Measurements from ENCODE around the gene BST2.

BST2 gene

GRCh38 chr19:17393002-17393401, 12.4 kb downstream of the BST2 start:
- Histone ChIP-seq H3K27me3 (replicated peaks; ENCODE audit: insufficient read depth, low read length) (peaks cover 17% of the 10 kb centered on the region), H2AFZ (ENCODE audit: low read length) (no peak overlapping the region), H3K9ac (ENCODE audit: low read length) (no peak overlapping the region), H3K9me3 (replicated peaks; ENCODE audit: insufficient read depth, low read length) (no peaks in the 10 kb centered on the region), H3K36me3 (replicated peaks; ENCODE audit: insufficient read depth, low read length) (no peaks in the 10 kb centered on the region), H4K20me1 (ENCODE audit: insufficient read depth, low read length) (no peaks in the 10 kb centered on the region), H3K9me2 (replicated peaks; ENCODE audit: insufficient read depth, low read length) (no peaks in the 10 kb centered on the region), H3K4me3 (ENCODE audit: low read length) (no peak overlapping the region), H3F3A (ENCODE audit: insufficient read depth, low read length) (peaks cover 28% of the 10 kb centered on the region), H3K4me1 (ENCODE audit: low read length) (peaks cover 7% of the 10 kb centered on the region; the same call in 1 of the 2 replicates), H3K79me2 (ENCODE audit: low read length) (no peaks in the 10 kb centered on the region), H3K27ac (ENCODE audit: low read length) (no peak overlapping the region), H3K4me2 (ENCODE audit: low read depth, low read length) (no peak overlapping the region)
- no peak for TF ChIP-seq EZH2 (optimal IDR thresholded peaks at IDR 0.05; ENCODE audit: low read depth, low read length)
- TF ChIP-seq CTCF (IDR thresholded peaks at IDR 0.05; ENCODE audit: low read length) = no peak
- no peak for TF ChIP-seq EZH2phosphoT487 (IDR thresholded peaks at IDR 0.05; ENCODE audit: low read length)
- no peak for DNase-seq

GRCh38 chr19:17391371-17392151, 13.9 kb downstream of the BST2 start:
- Histone ChIP-seq H3K9ac (ENCODE audit: low read length) (peak overlapping the region; percentile 24; the same call in 1 of the 2 replicates), H3K4me1 (ENCODE audit: low read length) (peaks cover 7% of the 10 kb centered on the region; the same call in 1 of the 2 replicates), H3K4me3 (ENCODE audit: low read length) (peak overlapping the region; percentile 52), H3K9me3 (replicated peaks; ENCODE audit: insufficient read depth, low read length) (no peaks in the 10 kb centered on the region), H3F3A (ENCODE audit: insufficient read depth, low read length) (peaks cover 28% of the 10 kb centered on the region), H3K36me3 (replicated peaks; ENCODE audit: insufficient read depth, low read length) (no peaks in the 10 kb centered on the region), H3K79me2 (ENCODE audit: low read length) (no peaks in the 10 kb centered on the region), H3K27me3 (replicated peaks; ENCODE audit: insufficient read depth, low read length) (peaks cover 17% of the 10 kb centered on the region), H3K4me2 (ENCODE audit: low read depth, low read length) (peak overlapping the region; percentile 95), H4K20me1 (ENCODE audit: insufficient read depth, low read length) (no peaks in the 10 kb centered on the region), H2AFZ (ENCODE audit: low read length) (peak overlapping the region; percentile 58), H3K9me2 (replicated peaks; ENCODE audit: insufficient read depth, low read length) (no peaks in the 10 kb centered on the region), H3K27ac (ENCODE audit: low read length) (peak overlapping the region; percentile 10; the same call in 1 of the 2 replicates)
- TF ChIP-seq CTCF (IDR thresholded peaks at IDR 0.05; ENCODE audit: low read length) (no peak; the same call in 1 of the 2 replicates), EZH2 (optimal IDR thresholded peaks at IDR 0.05; ENCODE audit: low read depth, low read length) (no peak), EZH2phosphoT487 (IDR thresholded peaks at IDR 0.05; ENCODE audit: low read length) (no peak)
- peak; percentile 61 for DNase-seq

GRCh38 chr19:17390665-17391370, 14.6 kb downstream of the BST2 start:
- H3K27ac ChIP-seq (ENCODE audit: low read length) = no peak overlapping the region
- peak overlapping the region; percentile 72 for H3K4me3 ChIP-seq (ENCODE audit: low read length)
- no peaks in the 10 kb centered on the region for H3K79me2 ChIP-seq (ENCODE audit: low read length)
- DNase-seq = peak; percentile 90
- H4K20me1 ChIP-seq (ENCODE audit: insufficient read depth, low read length) = no peaks in the 10 kb centered on the region
- no peaks in the 10 kb centered on the region for H3K9me2 ChIP-seq (replicated peaks; ENCODE audit: insufficient read depth, low read length)
- H3K9me3 ChIP-seq (replicated peaks; ENCODE audit: insufficient read depth, low read length) = no peaks in the 10 kb centered on the region
- H3K4me2 ChIP-seq (ENCODE audit: low read depth, low read length) = peak overlapping the region; percentile 95
- peaks cover 17% of the 10 kb centered on the region for H3K27me3 ChIP-seq (replicated peaks; ENCODE audit: insufficient read depth, low read length)
- H2AFZ ChIP-seq (ENCODE audit: low read length) = peak overlapping the region; percentile 94
- H3K36me3 ChIP-seq (replicated peaks; ENCODE audit: insufficient read depth, low read length) = no peaks in the 10 kb centered on the region
- H3F3A ChIP-seq (ENCODE audit: insufficient read depth, low read length) = peaks cover 28% of the 10 kb centered on the region
- H3K9ac ChIP-seq (ENCODE audit: low read length) = peak overlapping the region; percentile 23; the same call in 1 of the 2 replicates
- peaks cover 7% of the 10 kb centered on the region; the same call in 1 of the 2 replicates for H3K4me1 ChIP-seq (ENCODE audit: low read length)
- TF ChIP-seq CTCF (IDR thresholded peaks at IDR 0.05; ENCODE audit: low read length) = peak; percentile 76
- no peak for TF ChIP-seq EZH2 (optimal IDR thresholded peaks at IDR 0.05; ENCODE audit: low read depth, low read length)
